ENCODE data around the gene DDX24.
A peak's percentile ranks its signal among the peaks of the same experiment; 100 is the strongest.

The DDX24 gene

GRCh38 chr14:94038510-94038909, 42.5 kb downstream of the DDX24 start:
- no peak for TF ChIP-seq CTCF (IDR thresholded peaks at IDR 0.05; ENCODE audit: insufficient read depth, missing control alignments)
- no peak for DNase-seq (ENCODE audit: insufficient read length, low spot score)
- FAIRE-seq = no peak

GRCh38 chr14:94037954-94038353, 43.0 kb downstream of the DDX24 start:
- no peak for TF ChIP-seq CTCF (IDR thresholded peaks at IDR 0.05; ENCODE audit: insufficient read depth, missing control alignments)
- FAIRE-seq (no peak), DNase-seq (ENCODE audit: insufficient read length, low spot score) (no peak)

- DNase-seq (ENCODE audit: insufficient read length, low spot score) = peak; percentile 81
- TF ChIP-seq CTCF (IDR thresholded peaks at IDR 0.05; ENCODE audit: insufficient read depth, missing control alignments) = peak; percentile 67
- peak; percentile 41 for FAIRE-seq
Measured at GRCh38 chr14:94036313-94037167, 44.5 kb downstream of the DDX24 start.

DNA sequence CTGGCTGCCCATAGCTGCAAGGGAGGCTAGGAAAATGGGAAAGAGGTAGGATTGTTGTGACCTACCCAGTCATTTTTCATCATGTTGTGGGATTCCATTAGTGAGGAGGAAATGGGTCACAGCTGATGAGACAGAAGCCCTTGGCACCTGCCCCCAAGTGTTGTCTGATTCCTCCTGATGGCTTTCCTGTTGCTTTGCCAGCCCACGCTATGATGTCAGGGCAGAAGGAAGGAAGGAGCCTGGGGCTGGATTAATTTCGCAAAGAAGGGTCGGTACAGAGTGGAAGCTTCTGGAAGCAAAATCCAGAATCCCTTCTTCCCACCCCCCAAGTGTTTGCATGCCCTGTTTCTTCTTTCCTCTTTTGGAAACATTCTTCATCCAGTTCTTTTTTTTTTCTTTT, 46.1 kb downstream of the DDX24 start:
- TF ChIP-seq CTCF (IDR thresholded peaks at IDR 0.05; ENCODE audit: insufficient read depth, missing control alignments) = no peak
- DNase-seq (ENCODE audit: insufficient read length, low spot score) = no peak
- FAIRE-seq = no peak

DNA sequence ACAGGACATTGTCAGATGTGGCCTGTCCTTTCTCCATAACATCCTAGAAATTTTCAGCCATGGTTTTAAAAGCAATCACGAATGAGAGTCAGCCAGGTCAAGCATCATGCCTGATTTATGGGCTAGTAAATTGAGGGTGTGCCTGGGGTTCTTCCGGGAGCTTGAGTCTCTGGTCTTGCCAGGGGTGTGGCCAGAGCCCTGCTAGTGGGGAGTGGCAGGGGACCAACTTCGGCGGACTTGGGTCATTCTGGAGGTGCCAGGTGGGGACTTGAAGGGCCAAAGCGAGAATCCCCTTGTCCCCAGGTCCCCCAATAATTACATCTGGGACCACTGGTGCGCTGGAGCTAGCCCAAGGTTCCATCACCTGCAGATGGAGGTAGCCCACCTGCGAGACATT, 49.1 kb downstream of the DDX24 start:
- DNase-seq (ENCODE audit: insufficient read length, low spot score) = no peak
- FAIRE-seq = no peak
- no peak for TF ChIP-seq CTCF (IDR thresholded peaks at IDR 0.05; ENCODE audit: insufficient read depth, missing control alignments)

DNA sequence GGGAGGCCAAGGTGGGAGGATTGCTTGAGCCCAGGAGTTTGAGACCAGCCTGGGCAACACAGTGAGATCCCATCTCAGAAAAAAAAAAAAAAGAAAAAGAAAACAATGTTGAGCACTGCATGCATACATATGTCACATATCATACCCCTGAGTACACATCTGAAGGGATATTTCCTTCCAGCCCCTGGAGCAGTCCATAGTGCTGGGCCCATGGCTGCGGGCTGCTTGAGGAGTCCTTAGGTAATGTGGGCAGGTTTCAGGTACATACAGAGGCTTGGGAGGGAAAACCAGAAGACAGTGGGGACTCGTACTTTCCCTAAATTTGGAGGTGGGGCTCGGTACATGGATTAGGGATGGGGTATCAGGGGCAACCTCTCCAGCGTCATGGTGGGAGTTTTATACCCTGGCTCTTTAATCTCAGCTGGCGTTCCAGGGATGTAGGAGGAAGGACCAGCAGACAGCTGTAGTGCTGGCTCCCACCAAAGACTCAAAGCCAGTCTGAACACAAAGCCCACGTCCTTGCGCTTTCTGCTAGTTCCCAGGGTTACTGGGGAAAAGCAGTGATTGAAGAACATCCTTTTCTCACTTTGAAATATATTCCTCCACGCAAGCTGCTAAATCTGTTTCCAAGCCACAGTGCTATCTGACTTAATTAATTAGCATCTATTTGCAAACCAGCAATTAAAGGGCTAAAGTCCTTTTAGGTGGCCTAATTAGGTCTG, 49.7 kb downstream of the DDX24 start:
- DNase-seq (ENCODE audit: insufficient read length, low spot score) = no peak
- TF ChIP-seq CTCF (IDR thresholded peaks at IDR 0.05; ENCODE audit: insufficient read depth, missing control alignments) = no peak
- FAIRE-seq = no peak

- TF ChIP-seq CTCF (IDR thresholded peaks at IDR 0.05; ENCODE audit: insufficient read depth, missing control alignments) = no peak
- no peak for DNase-seq (ENCODE audit: insufficient read length, low spot score)
- FAIRE-seq = no peak
Measured at GRCh38 chr14:94030571-94030970, 50.4 kb downstream of the DDX24 start.
